Ovary (tissue), 3 donors: ENCODE results near the gene KRT81.

ENCODE experiments used
- CTCF ChIP-seq, 3 donors: fragments of 450-650 bp in 2 of 3; fragments of 200-600 bp in 1 of 3; IDR thresholded peaks; one replicate each; pipeline versions ENCODE4 v1.5.1 to v1.8.0; 2016 to 2022; ENCODE audit warnings: antibody characterized with exemption in 3 of 3, mild to moderate bottlenecking in 1 of 3
- POLR2A ChIP-seq: fragments of 450-650 bp; IDR thresholded peaks from one replicate; pipeline ENCODE4 v1.6.1; 2017; ENCODE audit warnings: antibody characterized with exemption, mild to moderate bottlenecking, moderate library complexity
- donor health status: DM: no; HTN: no; CAD: no.

GRCh38 chr12:52254965-52255751 lies 36.2 kb downstream of the KRT81 start:
- no peak for TF ChIP-seq CTCF (IDR thresholded peaks at IDR 0.05)
- TF ChIP-seq POLR2A = no peak
